Prostate gland (tissue), 2 donors: ENCODE data around the gene ROBO2.

Experiments
- CTCF ChIP-seq, 4 experiments: fragments of 200-600 bp in 2 of 4; fragments of 450-650 bp in 2 of 4; sonication (generic) in 2 of 4; IDR thresholded peaks; 1 replicate in 3 of 4; 2 replicates in 1 of 4; pipeline ENCODE4 v1.5.1; 2016 to 2019; ENCODE audit warnings: antibody characterized with exemption in 4 of 4, mild to moderate bottlenecking in 2 of 4, moderate library complexity in 2 of 4
- POLR2AphosphoS5 ChIP-seq: sonication (generic); formaldehyde crosslinking; IDR thresholded peaks from one replicate; pipeline ENCODE4 v1.6.1; 2017; ENCODE audit warnings: antibody characterized with exemption

- no peak for TF ChIP-seq CTCF (IDR thresholded peaks at IDR 0.05)
- no peak for TF ChIP-seq POLR2AphosphoS5
Observed at GRCh38 chr3:77345009-77345408, 305.1 kb downstream of the ROBO2 start.
